Measurements from ENCODE around the gene TOR4A. TPM values are rescaled to one million over a fixed set of nuclear protein-coding genes. Genes with fewer than 3 reads are reported as not detected.

The TOR4A gene
- total and polyA plus RNA-seq, 12 donors: 4.7 to 21.5 (median 16.5) TPM

GRCh38 chr9:137315581-137316011 lies 38.1 kb downstream of the TOR4A start:
- intact Hi-C loops (cut with DNase I): no loop called here
- ATAC-seq (no peak), DNase-seq (no peak)
- Histone ChIP-seq H3K36me3 (no peaks in the 10 kb centered on the region), H3K27ac (peak overlapping the region; percentile 45 to 90 (median 70)), H3K27me3 (peaks cover 0 to 25% (median 12%) of the 10 kb centered on the region in 7 donors), H3K4me1 (peaks cover 28 to 78% (median 58%) of the 10 kb centered on the region in 9 donors), H3K4me3 (peak overlapping the region in 8 of 10 donors; percentile 32 to 55 (median 44)), H3K9me3 (no peaks in the 10 kb centered on the region)
- no peak for TF ChIP-seq CTCF (IDR thresholded peaks at IDR 0.05)
- 26 to 33% methylated on average over 18 of the region's 18 CpGs for WGBS, 2 donors

GRCh38 chr9:137316012-137316981 lies 38.8 kb downstream of the TOR4A start:
- WGBS, 2 donors: 8 to 11% methylated on average over 57 to 82 of the region's 83 CpGs
- ATAC-seq (peak in 6 of 8 donors; percentile 21 to 47 (median 27)), DNase-seq (peak; percentile 72 to 77)
- no peaks in the 10 kb centered on the region for H3K36me3 ChIP-seq
- TF ChIP-seq CTCF (IDR thresholded peaks at IDR 0.05): no peak
- peak overlapping the region; percentile 10 to 55 (median 42) for H3K4me3 ChIP-seq
- no peaks in the 10 kb centered on the region for H3K9me3 ChIP-seq
- peaks cover 0 to 25% (median 12%) of the 10 kb centered on the region in 7 donors for H3K27me3 ChIP-seq
- H3K4me1 ChIP-seq: peaks cover 31 to 79% (median 62%) of the 10 kb centered on the region in 9 donors
- peak overlapping the region; percentile 56 to 91 (median 81) for H3K27ac ChIP-seq
- intact Hi-C loops (cut with DNase I): no loop called here

GRCh38 chr9:137317021-137317717 lies 39.6 kb downstream of the TOR4A start:
- peaks cover 31 to 82% (median 62%) of the 10 kb centered on the region in 9 donors for H3K4me1 ChIP-seq
- H3K27ac ChIP-seq: peak overlapping the region; percentile 61 to 91 (median 84)
- H3K4me3 ChIP-seq: peak overlapping the region in 1 of 10 donors; percentile 32
- no peaks in the 10 kb centered on the region for H3K36me3 ChIP-seq
- H3K27me3 ChIP-seq: peaks cover 0 to 25% (median 12%) of the 10 kb centered on the region in 7 donors
- TF ChIP-seq CTCF (IDR thresholded peaks at IDR 0.05): no peak
- no peak for ATAC-seq
- intact Hi-C loops (cut with DNase I): no loop called here
- WGBS, 2 donors: 90 to 96% methylated on average over 19 of the region's 19 CpGs
- no peak for DNase-seq
- H3K9me3 ChIP-seq: no peaks in the 10 kb centered on the region

Data from heart right ventricle (tissue), 16 donors.